Measurements from ENCODE around the gene SFXN5. TPM values are rescaled to one million over a fixed set of nuclear protein-coding genes. Genes with fewer than 3 reads are reported as not detected.

Gene SFXN5
- total RNA-seq, 2 donors from 2014 or later = 9.0 to 10.5 TPM

Other genes with a start within 250 kb of the SFXN5 start
- 100 to 1,000 TPM in 1 of 2 donors, 10 to 100 TPM in 1; 93.7 to 113 TPM for gene EXOC6B, start 245.7 kb downstream of the SFXN5 start, total RNA-seq
- 10 to 100 TPM; 29.2 to 47.7 TPM for gene SPR, start 184.3 kb downstream of the SFXN5 start, total RNA-seq
- not detected for gene EMX1, start 154.2 kb downstream of the SFXN5 start, total RNA-seq
- gene RAB11FIP5, start 41.2 kb upstream of the SFXN5 start, total RNA-seq = 10 to 100 TPM; 21.7 to 31.8 TPM
- not detected for gene NOTO, start 130.9 kb upstream of the SFXN5 start, total RNA-seq
- gene SMYD5, start 142.5 kb upstream of the SFXN5 start, total RNA-seq = 10 to 100 TPM; 14.1 to 18.2 TPM
- gene PRADC1, start 161.5 kb upstream of the SFXN5 start, total RNA-seq = 10 to 100 TPM; 76.2 to 79.6 TPM
- gene CCT7, start 162.6 kb upstream of the SFXN5 start, total RNA-seq = 100 to 1,000 TPM; 181 to 184 TPM
- 1 to 10 TPM; 2.0 to 2.3 TPM for gene FBXO41, start 212.8 kb upstream of the SFXN5 start, total RNA-seq
- not detected for gene EGR4, start 221.8 kb upstream of the SFXN5 start, total RNA-seq